HG03159 (cell line): ENCODE measurements around the gene ACACB.

Source experiments
- ATAC-seq: cut with Tn5 transposase; IDR thresholded peaks from one replicate; pipeline ENCODE4 v1.9.1; 2021; ENCODE audit warnings: mild to moderate bottlenecking, moderate library complexity; ENCODE audit not compliant: unreplicated experiment

The ACACB gene

DNA sequence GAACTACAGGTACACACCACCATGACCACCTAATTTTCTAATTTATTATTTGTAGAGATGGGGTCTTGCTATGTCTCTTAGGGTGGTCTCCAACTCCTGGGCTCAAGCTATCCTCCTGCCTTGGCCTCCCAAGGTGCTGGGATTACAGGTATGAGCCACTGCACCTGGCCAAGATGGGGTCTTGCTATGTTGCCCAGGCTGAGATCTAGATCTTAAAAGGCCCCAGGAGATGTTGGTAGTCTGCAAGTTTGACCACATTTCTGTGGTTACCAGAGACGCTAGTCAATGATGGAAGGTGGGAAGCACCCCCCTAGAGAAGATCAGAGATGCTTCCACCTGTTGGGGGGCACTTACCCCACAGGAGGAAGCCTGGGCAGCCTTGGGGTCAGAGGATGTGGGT, 158.0 kb downstream of the ACACB start:
- no peak for ATAC-seq

DNA sequence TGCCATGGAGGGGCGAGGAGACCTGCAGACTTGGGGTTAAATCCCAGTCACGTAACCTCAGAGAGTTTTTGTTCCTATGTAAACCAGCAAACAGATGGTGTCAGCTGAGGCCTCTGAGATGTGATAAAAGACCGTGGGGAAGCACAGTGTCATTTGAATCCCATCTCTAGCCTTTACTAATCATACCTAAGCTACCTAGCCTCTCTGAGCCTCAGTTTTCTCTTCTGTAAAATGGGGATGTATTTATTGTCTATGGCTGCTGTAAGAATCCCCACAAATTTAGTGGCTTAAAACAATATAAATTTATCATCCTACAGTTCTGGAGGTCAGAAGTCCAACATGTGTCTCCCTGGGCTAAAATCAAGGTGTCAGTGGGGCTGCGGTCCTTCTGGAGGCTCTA, 158.8 kb downstream of the ACACB start:
- no peak for ATAC-seq

DNA sequence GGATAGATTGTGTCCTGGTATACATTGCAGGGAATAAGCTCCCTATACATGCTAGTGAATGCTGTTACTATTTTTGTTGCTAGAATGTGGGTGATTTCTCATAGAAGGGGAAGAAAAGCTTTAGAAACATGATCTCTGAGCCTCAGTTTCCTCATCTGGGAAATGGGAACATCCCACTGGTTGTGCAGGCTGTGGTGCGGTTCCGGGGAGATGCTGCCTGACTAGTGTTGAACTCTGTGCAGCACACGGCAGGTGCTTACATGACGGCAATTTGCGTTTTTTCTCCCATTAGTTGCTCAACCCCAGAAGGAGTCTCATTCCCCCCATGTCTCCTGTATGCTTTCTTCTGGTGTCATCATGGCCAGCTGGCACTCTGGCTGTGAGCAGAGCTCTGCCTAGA, 159.8 kb downstream of the ACACB start:
- ATAC-seq: no peak

DNA sequence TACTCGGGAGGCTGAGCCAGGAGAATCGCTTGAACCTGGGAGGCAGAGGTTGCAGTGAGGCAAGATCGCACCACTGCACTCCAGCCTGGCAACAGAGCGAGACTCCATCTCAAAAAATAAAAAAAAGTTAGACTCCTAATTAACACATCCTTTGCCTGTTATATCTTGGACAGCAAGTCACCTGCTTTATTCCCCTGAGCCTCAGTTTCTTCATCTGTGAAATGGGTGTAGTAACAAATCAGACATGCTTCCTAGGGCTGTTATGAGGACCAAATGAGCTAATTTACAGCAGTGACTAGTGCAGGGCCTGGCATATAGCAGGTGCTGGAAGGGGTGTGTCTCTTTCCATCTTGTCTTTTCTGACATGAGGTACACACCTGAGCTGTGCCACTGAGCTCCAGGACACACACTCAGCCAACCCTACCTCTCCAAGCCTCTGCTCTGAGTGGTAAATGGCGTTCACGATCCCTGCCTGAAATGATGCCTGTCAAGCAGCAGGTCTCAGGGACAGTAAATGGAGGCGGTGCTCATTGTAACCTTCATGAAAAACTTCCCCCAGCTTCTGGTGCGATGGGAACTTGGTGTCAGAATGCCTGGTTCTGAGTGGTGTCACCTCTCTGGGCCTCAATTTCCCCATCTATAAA, 161.0 kb downstream of the ACACB start:
- no peak for ATAC-seq

DNA sequence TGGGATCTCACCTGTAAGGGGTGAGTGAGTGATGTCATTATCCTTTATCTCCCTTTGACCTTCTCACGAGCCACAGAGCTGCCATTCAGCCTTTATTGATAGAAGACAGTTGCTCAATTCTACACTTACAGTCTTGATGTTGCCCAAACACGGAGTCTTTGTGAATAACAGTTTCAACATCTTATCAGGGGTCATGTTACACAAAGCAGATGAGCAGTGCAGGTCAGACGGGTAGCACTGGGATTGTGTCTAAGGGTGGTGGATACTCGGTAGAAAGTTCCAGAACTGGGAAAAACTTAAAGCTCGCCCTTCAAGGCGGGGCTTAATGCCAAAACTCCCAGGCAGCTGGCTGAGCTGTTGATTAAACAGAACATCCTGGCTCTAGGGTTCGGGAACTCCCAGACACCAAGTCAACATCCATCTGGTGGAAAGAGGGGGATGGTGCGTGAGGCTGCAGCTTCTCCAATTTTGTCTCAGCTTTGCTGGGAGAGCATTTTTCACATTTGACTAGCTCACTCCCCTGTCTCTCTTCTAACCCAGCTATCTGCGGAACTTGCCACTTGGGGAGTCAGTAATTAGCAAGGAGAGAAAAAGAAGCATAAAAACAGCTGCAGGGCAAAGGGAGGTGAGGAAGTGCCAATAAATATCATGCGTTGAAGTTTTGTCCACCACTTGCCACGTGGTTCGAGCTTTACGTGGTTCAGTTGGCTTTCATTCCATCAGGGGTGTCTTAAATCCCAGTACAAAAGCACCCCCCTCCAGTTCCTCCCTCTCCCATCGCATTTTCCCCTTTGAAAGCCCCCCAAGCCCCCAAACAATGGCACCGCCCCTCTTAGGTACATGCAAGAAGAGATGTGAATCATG, 161.7 kb downstream of the ACACB start:
- no peak for ATAC-seq

DNA sequence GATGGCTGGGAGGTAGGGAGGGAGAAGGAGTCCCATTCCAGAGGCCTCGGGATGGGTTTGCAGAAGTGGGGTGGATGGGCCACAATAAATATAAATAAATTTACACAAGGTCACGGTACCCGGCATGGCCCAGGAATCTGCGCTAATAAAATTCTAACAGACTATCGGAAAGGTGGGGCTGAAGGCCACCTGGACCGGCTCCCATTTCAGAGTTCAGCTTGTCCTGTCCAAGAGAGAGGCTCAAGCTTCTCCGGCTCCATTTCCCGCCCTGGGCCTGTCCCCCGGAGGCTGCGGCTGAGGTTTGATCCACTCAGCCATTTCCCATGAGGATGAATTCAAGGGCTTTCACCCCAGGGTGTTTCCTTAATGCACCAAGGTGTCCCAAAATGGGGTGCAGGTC, 162.5 kb downstream of the ACACB start:
- no peak for ATAC-seq

DNA sequence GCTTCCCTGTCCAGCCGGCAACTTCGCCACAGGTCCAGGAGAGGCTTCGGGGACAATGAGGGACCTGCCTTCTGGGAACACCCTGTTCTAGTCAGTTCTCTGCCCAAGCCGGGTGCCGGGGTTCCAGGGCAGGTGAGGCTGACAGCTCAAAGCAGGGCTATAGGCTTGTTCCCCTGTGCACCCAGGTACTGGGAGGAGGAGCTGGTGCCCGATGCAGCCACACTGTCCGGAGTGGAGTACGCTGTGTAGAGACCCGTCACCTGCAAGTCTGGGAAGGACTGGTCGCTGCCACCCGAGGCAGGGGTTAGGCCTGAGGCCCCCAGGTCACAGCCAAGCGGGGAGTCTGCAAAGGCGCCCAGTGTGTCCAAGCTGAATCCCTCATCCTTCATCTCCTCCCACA, 163.1 kb downstream of the ACACB start:
- ATAC-seq: no peak

DNA sequence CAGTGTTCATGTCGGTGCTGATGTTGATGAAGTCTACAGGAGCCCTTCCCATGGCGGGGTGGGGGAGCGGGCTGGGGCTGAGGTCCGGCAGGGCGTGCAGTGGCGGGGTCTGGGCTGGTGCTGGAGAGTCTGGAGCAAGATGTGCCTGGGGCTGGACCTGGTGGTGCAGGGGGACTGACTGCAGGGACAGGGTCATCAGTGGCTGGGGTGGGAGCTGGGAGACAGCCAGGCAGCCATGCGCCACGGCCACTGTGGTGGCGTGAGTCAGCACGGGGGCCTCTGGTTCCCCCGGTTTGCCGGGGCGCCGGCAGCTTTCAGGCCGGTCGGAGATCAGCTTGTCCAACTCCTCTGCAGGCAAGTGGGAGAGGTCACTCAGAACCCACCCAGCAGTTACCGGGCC, 165.1 kb downstream of the ACACB start:
- no peak for ATAC-seq

DNA sequence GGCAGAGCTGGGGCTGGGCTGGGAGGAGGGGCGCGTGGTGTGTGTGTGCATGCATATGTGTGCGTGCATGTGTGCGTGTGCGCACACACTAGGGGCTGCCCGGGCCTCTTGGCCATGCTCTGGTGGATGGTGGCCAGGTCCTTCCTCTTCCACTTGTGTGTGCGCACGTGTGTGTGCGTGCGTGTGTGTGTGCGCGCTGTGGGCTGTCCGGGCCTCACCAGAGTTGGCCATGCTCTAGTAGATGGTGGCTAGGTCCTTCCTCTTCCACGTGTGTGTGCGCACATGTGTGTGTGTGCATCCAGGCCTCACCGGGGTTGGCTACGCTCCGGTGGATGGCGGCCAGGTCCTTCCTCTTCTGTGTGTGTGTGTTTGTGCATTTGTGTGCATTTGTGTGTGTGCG, 168.0 kb downstream of the ACACB start:
- no peak for ATAC-seq

DNA sequence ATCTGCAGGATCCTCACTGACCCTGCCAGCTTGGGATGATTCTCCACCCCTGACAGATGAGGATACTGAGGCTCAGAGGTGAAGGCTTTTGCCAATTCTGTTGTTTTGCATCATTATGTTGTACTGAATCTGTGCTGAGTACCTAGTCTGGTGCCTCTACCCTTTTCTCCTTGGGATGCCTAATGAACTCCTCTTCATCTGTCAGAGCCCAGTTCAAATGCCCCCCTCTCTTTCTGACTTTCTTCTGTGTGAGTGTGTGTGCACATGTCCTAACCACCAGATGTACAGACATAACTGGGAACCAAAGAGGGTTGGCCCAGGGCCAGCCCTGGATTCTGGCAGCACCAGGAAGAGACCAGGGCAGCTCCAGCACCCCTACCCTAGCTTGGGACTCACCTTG, 169.9 kb downstream of the ACACB start:
- no peak for ATAC-seq

DNA sequence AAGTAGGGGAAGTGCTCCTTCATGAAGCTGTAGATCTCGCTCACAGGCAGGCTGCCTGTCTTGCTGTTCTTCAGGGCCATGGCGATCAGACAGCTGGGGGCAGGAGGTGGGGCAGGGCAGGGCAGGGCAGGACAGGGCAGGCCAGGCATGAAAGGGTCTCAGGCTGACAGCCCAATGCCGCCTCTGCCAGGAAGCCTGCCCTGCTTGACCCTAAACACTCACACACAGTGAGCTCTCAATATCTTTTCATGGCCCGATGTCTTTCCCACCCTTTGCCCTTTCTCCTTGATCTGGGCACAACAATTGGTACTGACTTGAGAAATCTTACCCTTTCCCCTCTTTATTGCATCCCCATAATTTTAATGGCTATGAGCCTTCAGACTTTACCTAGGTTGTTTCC, 170.3 kb downstream of the ACACB start:
- no peak for ATAC-seq

DNA sequence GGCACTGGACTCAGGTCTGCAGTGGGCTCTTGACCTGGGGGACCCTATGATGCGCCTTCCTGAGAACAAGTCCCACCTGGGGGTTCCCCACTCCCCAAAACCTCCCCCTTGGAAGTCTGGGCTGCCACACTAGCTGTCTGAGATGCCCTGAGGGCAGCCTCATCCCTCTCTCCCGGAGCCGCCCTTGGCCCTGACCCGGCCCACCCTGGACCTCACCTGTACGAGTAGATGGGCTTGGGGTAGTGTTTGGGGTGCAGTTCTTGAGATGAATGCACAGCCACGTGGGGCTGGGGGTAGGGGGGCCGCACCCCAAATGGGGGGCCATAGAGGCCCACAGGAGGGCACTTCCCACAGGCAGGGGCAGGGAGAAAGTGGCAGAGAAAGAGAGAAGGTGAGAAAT, 170.8 kb downstream of the ACACB start:
- ATAC-seq: no peak

DNA sequence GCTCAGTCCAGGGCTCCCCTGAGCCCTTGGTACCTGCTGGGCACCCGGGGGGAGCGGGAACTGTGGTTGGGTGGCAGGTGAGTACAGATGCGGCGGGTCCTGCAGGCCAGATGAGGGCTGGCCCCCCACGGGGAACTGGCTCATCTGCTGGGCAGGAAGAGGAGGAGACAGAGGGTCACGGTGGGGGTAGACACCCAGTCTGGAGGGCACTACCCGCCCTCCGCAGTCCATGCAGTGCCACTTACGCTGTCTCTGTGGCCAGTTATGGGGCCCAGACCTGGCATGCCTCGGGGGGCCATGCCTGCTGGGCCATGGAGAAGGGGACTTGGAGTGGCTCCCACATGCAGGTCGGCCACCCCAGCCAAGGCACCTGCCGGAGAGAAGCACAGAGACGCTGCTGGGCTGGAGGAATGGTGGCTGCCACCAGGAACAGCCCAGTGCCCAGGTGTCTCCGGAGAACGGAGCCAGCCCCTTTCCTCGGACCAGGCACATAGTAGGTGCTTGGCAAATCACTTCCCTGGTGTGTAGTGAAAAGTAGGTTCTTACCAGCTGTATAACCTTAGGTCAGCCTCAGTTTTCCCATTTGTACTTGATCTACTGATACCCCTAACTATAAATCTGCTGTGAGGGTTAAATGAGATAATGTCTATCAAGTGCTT, 171.6 kb downstream of the ACACB start:
- ATAC-seq: no peak

DNA sequence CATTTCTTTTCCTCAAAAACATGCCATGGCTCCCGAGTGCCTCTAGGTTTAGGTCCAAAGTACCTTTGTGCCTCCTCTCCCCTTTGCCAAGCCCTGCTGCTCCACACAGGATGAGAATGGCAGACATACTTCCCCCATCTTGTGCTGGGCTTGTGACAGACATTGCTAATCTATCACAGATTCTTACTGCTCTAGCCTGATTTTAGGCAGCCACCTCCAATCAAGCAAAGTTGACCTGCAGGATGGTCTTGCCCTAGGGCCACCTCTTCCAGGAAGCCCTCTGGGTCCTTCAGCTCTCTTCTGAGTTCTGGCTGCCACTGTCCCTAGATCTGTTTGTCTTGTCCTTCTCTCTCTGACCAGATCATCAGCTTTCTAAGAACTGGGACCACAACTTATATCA, 172.2 kb downstream of the ACACB start:
- no peak for ATAC-seq

DNA sequence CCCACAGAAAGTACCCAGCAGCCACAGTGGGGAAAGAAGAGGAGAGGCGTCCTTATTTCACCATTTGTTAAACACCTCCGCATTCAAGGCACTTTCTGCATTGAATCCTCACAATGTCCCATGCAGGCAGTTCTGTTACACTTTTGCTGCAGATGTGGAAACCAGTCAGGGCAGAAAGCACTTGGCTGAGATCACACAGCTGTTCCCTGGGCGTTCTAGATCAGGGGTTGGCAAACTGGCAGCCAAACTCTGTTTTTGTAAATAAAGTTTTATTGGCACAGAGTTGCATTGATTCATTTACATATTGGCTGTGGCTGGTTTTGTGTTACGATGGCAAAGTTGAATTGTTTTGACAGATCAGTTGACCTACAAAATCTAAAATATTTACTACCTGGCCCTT, 172.6 kb downstream of the ACACB start:
- ATAC-seq: no peak

DNA sequence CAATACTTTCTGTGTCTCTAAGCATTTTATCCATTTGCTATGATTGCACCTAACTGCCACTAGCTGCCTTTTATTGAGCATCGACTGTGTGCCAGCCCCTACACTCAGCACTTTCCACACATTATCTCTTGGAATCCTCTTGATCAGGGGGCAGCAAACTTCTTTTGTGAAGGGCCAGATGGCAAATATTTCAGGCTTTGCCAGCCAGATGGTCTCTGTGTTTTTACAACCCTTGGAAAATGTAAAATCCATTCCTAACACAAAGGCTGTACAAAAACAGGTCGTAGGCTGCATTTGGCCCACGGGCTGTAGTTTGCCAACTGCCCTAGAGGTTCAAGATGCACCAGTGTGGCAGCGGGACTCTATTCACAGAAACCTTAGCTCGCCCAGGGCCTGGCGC, 173.2 kb downstream of the ACACB start:
- ATAC-seq: no peak

DNA sequence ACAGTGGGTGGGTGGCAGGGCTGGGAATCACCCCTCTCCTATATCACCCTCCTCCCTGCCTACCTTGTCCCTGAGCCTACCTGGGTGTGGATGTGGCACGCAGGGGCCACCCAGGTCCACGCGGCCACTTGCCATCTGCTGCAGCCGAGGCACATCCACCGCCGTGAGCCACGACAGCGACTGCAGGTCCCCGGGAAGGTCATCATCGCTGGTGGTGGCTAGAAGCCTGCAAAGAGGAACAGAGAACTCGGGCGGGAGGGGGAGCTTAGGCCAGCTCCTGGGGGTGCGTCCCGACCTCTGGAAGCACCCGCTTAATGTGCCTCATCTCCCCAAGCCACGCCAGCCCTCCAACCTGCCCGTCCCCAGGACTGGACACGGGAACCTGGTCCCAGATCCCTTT, 173.7 kb downstream of the ACACB start:
- no peak for ATAC-seq

DNA sequence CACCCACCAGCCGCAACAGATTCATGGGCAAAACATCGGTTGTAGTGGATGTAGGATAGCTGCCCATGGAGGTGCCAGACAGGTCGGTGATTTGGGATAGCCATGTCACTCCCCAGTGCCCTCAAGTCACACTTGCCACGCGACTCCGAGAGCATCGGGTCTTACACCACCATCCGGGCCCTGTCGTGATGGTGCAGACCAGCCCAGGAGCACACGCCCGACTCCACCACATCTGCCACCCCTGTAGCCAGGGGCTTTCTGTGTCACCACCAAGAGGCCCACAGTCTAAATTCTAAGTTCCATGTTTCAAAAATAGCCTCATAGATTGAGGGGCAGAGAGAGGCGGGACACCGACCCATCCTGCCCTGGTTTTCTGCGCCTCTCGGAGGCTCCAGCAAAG, 174.7 kb downstream of the ACACB start:
- no peak for ATAC-seq

DNA sequence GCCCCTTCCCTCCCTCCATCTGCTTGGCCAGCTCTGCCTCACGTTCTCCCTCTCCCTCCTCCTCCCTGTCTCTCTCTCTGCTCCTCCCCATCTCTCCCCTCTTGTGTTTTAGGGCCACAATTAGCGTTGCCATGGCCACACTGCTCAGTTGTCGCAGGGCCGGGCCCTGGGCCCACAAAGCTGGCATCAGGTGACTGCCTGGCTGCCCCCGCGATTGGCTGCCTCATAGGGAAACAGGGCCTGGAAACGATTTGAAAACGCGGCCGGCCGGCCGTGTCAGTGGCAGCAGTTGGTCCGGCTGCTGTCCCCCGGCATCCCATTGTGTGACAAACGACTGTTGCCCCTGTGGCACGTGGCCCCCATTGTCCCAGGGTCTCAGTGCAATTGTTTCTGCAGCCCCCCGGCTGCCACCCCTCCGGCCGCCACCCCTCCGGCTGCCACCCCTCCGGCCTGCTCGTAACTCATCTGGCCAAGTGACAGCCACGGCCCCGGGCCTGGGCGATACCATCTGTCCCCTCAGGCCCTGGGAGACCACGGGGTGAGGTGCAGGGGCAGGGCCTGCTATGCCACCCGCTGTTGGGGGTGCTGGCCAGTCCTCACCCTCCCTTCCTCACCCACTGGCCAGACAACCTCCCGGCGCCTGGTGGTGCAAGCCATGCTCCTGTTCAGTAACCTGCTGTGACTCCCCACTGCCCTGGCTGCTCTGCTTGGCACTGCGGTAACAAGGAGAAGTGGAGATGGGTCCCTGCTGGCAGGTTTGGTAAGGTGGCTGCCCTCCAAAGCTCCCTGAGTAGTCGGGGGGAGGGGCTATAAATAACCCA, 175.3 kb downstream of the ACACB start:
- ATAC-seq: no peak

DNA sequence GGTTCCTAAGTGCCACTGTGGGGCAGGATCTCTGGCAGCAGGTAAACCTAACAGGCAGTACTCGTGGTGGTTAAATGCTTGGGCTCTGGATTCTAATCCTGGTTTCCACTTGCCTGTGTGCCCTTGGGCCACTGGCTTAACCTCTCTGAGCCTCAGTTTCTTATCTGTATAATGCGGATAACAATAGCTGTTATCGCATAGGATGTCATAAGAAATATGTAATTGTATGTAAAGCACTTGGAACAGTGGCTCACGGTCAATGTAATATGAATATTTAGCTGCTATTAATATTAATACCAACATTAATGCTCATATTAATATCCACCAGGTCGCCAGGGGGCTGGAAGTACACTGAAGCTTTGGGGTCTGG, 175.9 kb downstream of the ACACB start:
- ATAC-seq: no peak

DNA sequence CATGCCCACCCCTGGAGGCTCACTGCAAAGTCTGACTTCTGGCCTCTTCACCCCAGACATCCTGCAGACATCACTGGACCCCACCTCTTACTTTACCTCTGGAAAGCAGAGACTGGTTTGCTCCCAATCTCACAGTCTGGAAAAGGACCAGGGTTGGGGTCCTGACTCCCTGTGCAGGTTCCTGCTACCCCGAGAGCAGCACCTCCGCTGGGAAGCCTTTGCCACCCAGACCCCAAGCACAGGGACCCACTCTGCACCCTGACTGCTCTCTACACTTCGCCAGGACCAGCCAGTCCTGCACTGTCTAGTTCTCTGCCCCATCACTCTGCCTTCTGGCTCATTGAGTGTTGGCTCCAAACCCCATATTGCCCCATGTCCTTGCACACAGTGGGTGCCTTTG, 176.7 kb downstream of the ACACB start:
- no peak for ATAC-seq
